Smooth muscle cell of the pulmonary artery (primary cell): ENCODE measurements around the gene KIF11. TPM values are rescaled to one million over a fixed set of nuclear protein-coding genes. Genes with fewer than 3 reads are reported as not detected.

Source experiments
- total RNA-seq: library from RNA; depleted of rRNA; stranded (reverse); fragments of >200 nt; gene quantifications from 2 replicates; pipeline ENCODE4 v1.2.3, GENCODE V29; 2014

KIF11 gene
- total RNA-seq, result 3.0 and 8.7 TPM in 2 replicates

GRCh38 chr10:92592761-92593618 is at the start of gene KIF11:
TSS of gene KIF11 (plus strand) at chr10:92593130. CDS start at chr10:92593376, 246 bp downstream.

DNA sequence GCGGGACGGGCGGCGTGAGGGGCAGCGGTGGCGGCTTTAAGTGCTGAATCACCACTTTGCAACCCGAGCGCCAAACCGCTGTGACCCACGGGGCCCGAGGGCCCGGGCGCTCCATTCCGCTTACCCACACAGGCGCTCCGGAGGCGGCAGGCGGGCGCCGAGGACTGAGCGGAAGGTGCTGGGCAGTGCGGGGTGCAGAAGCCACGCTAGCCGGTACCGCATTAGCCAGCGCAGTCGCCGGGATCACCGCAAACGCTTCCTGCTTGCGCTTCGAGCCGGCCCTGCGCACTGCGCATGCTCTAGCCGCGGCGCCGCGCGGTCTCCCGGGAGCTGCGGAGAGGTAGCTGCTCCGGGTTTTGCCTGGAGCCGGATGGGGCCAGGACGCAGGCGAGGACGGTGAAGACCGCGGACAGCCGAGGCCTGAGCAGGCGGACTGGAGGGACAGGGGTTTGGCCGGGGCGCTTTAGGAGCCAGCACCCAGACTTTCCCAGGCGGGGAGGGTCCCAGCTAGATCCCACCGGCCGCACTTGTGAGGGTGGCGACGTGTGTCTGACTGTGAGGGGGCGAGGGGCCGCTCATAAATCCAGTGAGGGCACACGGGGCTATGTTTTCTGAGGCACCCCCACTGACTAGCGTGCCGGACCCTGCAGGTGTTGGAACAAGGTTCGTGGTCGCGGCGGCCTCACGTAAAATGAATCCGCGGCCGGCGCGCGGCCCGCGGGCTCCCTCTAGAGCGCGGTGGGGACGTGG is 19.0 kb upstream of the KIF11 start, which contains the start of gene IDE:
IDE (minus strand) TSS at position 296 of the 750 bp plus-strand sequence; CDS start at position 222, 74 bp downstream.

GRCh38 chr10:92689663-92690210 is 96.8 kb downstream of the KIF11 start, which contains the start of gene HHEX:
TSS of gene HHEX (plus strand) at chr10:92689955. CDS start at chr10:92689987, 32 bp downstream.

Other genes with a start within 250 kb of the KIF11 start
- 27.0 and 35.3 TPM in 2 replicates for gene IDE, start 19.0 kb upstream of the KIF11 start, total RNA-seq
- gene HHEX, start 96.8 kb downstream of the KIF11 start, total RNA-seq, result 2.1 and 9.2 TPM in 2 replicates